HEK293T (cell line): ENCODE data around the gene HDHD5.

Experiments used
- BHLHE40 ChIP-seq: fragments of 450-650 bp; IDR thresholded peaks from 2 replicates; pipeline ENCODE4 v1.6.1; 2016; ENCODE audit warnings: mild to moderate bottlenecking, moderate library complexity, borderline replicate concordance
- FOXA1 ChIP-seq: fragments of 450-650 bp; IDR thresholded peaks from 2 replicates; pipeline ENCODE4 v1.6.1; 2016; ENCODE audit warnings: mild to moderate bottlenecking
- FOXM1 ChIP-seq: fragments of 450-650 bp; IDR thresholded peaks from 2 replicates; pipeline ENCODE4 v1.6.1; 2017; ENCODE audit warnings: mild to moderate bottlenecking, borderline replicate concordance
- HDGF ChIP-seq: fragments of 450-650 bp; IDR thresholded peaks from 2 replicates; pipeline ENCODE4 v1.6.1; 2017; ENCODE audit warnings: antibody characterized with exemption, borderline replicate concordance
- SP1 ChIP-seq: fragments of 450-650 bp; IDR thresholded peaks from 2 replicates; pipeline ENCODE4 v1.6.1; 2017
- TARDBP ChIP-seq: fragments of 450-650 bp; IDR thresholded peaks from 2 replicates; pipeline ENCODE4 v1.6.1; 2016

GRCh38 chr22:17190702-17191101 is 31.6 kb upstream of the HDHD5 start:
- TF ChIP-seq HDGF (no peak), BHLHE40 (no peak), FOXM1 (no peak), FOXA1 (no peak), SP1 (no peak), TARDBP (no peak)
